Erythroblast (primary cell): ENCODE data around the gene DSC1.

ENCODE experiments used
- GATA1 ChIP-seq: IDR thresholded peaks from 2 replicates; pipeline ENCODE4 v1.6.1; 2011; ENCODE audit warnings: low read depth, mild to moderate bottlenecking, control low read depth, low read length, moderate library complexity
- POLR2A ChIP-seq: IDR thresholded peaks from 2 replicates; pipeline ENCODE4 v1.6.1; 2011; ENCODE audit warnings: mild to moderate bottlenecking, low read length

DNA sequence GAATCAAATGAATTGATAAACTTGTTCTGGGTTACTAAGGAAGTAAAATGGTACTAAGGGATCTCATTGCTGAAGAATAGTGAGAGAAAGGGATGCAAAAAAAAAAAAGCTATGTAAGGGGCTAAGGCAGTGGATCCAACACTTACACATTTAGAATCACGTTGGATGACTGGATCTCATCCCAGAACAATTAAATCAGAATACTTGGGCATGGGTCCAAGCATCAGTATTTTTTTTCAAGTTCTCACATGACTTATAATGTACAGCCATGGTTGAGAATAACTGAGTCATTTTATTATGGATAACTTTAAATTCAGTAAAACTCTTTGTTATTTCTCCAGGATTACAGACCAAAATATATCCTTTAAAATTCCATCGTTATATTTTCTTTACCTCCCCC is 8.5 kb downstream of the DSC1 start:
- TF ChIP-seq POLR2A = no peak
- TF ChIP-seq GATA1 = no peak
